Measurements from ENCODE around the gene RRP9. TPM values are rescaled to one million over a fixed set of nuclear protein-coding genes. Genes with fewer than 3 reads are reported as not detected.

The RRP9 gene
- total RNA-seq, 1 experiment from 2014 or later = 49.9 TPM

DNA sequence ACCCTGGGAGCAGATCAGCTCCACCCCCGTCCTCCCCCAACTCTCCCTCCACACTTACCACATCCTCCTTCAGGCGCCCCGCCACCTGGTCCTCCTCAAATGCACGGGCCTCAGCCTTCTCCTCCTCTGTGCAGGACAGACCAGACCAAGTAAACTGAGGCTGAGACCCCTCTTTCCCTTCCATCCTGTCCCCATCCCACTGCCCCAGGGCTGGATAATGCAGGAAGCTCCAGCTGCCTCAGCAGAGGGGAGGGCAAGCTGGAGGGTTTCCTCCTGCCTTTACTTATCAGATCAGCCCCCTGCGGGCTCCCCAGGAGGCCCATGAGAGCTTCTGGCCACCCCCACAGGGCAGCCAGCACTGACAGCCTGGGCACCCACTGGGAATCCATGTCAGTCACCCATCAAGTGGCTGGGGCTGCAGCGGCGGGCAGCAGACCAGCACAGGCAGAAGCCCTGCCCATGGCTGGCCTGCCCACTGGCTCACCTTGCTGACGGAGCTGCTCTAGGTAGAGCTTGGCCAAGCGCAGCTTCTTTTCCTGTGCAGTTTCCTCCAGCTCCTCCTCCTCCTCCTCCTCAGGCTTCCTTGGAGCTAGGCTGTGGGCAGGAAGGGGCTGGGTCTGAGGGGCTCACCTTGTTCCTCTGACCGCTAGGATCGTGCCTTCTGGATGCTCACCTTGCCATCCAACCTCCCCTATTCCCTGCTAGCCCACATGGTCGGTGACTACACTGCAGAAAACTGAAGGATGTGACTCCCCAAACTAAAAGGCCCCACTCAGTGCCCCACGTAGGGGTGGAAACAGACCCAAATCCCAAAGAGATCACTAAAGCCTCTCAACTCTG, 3.9 kb downstream of the RRP9 start:
- POLR2A ChIA-PET = no interaction called here
- H3K27me3 Mint-ChIP-seq (ENCODE audit: low read depth) = no peaks in the 10 kb centered on the region; the same call in 1 of the 2 replicates

DNA sequence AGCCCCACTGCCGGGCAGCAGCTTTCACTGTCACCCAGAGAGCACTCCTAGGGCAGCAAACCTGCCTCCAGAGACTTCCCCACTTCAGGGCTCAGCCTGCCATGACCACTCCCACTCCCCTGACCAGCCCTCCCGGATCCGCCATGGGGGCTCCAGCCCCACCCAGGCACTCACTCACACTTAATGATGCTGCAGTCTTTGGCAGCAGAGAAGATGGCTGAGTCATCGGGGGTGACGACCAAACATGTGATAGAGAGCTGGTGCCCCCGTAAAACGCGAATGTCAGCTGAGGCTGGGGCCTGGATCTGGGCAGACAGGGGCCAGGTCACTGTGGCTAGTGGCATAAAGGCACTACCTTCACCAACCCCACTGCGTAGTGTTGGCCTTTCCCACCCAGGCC, 4.7 kb downstream of the RRP9 start:
- Mint-ChIP-seq H3K4me1 (peaks cover 12% of the 10 kb centered on the region), H3K9me3 (no peaks in the 10 kb centered on the region), H3K4me3 (no peak overlapping the region), H3K27ac (no peak overlapping the region), H3K27me3 (ENCODE audit: low read depth) (no peaks in the 10 kb centered on the region), H3K36me3 (peaks cover 58% of the 10 kb centered on the region)
- DNase-seq (ENCODE audit: low spot score) (no peak), ATAC-seq (no peak)
- TF ChIP-seq ZNF121 (CRISPR knock-in tag; IDR thresholded peaks at IDR 0.05) (no peak), ELF4 (CRISPR knock-in tag; IDR thresholded peaks at IDR 0.05; ENCODE audit: low read depth) (no peak), CREB1 (CRISPR knock-in tag; IDR thresholded peaks at IDR 0.05) (no peak), FOXJ3 (CRISPR knock-in tag; IDR thresholded peaks at IDR 0.05; ENCODE audit: borderline replicate concordance) (no peak), TP53 (CRISPR knock-in tag; IDR thresholded peaks at IDR 0.05) (no peak), KAT7 (CRISPR knock-in tag; IDR thresholded peaks at IDR 0.05; ENCODE audit: borderline replicate concordance) (no peak)
- TF ChIP-seq, protein P1, sequence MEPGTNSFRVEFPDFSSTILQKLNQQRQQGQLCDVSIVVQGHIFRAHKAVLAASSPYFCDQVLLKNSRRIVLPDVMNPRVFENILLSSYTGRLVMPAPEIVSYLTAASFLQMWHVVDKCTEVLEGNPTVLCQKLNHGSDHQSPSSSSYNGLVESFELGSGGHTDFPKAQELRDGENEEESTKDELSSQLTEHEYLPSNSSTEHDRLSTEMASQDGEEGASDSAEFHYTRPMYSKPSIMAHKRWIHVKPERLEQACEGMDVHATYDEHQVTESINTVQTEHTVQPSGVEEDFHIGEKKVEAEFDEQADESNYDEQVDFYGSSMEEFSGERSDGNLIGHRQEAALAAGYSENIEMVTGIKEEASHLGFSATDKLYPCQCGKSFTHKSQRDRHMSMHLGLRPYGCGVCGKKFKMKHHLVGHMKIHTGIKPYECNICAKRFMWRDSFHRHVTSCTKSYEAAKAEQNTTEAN (CRISPR knock-in tag; IDR thresholded peaks at IDR 0.05) = no peak
- TF ChIP-seq, protein P2, sequence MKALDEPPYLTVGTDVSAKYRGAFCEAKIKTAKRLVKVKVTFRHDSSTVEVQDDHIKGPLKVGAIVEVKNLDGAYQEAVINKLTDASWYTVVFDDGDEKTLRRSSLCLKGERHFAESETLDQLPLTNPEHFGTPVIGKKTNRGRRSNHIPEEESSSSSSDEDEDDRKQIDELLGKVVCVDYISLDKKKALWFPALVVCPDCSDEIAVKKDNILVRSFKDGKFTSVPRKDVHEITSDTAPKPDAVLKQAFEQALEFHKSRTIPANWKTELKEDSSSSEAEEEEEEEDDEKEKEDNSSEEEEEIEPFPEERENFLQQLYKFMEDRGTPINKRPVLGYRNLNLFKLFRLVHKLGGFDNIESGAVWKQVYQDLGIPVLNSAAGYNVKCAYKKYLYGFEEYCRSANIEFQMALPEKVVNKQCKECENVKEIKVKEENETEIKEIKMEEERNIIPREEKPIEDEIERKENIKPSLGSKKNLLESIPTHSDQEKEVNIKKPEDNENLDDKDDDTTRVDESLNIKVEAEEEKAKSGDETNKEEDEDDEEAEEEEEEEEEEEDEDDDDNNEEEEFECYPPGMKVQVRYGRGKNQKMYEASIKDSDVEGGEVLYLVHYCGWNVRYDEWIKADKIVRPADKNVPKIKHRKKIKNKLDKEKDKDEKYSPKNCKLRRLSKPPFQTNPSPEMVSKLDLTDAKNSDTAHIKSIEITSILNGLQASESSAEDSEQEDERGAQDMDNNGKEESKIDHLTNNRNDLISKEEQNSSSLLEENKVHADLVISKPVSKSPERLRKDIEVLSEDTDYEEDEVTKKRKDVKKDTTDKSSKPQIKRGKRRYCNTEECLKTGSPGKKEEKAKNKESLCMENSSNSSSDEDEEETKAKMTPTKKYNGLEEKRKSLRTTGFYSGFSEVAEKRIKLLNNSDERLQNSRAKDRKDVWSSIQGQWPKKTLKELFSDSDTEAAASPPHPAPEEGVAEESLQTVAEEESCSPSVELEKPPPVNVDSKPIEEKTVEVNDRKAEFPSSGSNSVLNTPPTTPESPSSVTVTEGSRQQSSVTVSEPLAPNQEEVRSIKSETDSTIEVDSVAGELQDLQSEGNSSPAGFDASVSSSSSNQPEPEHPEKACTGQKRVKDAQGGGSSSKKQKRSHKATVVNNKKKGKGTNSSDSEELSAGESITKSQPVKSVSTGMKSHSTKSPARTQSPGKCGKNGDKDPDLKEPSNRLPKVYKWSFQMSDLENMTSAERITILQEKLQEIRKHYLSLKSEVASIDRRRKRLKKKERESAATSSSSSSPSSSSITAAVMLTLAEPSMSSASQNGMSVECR (CRISPR knock-in tag; IDR thresholded peaks at IDR 0.05; ENCODE audit: borderline replicate concordance) = no peak
- ChIA-PET POLR2A (no interaction called here), CTCF (interaction anchor here (1.3 kb wide), 1 partner anchor 218 kb away, joined by 3 read pairs; no protein-coding TSS in a partner anchor)

More for the DNA sequence above, 3.9 kb downstream of the RRP9 start:
- ATAC-seq (no peak), DNase-seq (ENCODE audit: low spot score) (no peak)
- no peak overlapping the region for H3K27ac Mint-ChIP-seq
- H3K4me1 Mint-ChIP-seq = peaks cover 17% of the 10 kb centered on the region
- TF ChIP-seq ZNF121 (CRISPR knock-in tag; IDR thresholded peaks at IDR 0.05) (no peak), FOXK1 (CRISPR knock-in tag; IDR thresholded peaks at IDR 0.05) (no peak), RELA (CRISPR knock-in tag; IDR thresholded peaks at IDR 0.05; ENCODE audit: borderline replicate concordance) (no peak)
- TF ChIP-seq, protein P3, sequence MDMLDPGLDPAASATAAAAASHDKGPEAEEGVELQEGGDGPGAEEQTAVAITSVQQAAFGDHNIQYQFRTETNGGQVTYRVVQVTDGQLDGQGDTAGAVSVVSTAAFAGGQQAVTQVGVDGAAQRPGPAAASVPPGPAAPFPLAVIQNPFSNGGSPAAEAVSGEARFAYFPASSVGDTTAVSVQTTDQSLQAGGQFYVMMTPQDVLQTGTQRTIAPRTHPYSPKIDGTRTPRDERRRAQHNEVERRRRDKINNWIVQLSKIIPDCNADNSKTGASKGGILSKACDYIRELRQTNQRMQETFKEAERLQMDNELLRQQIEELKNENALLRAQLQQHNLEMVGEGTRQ (CRISPR knock-in tag; IDR thresholded peaks at IDR 0.05) = no peak
- H3K9me3 Mint-ChIP-seq = no peaks in the 10 kb centered on the region
- peaks cover 57% of the 10 kb centered on the region for H3K36me3 Mint-ChIP-seq
- CTCF ChIA-PET = interaction anchor here (1.3 kb wide), 1 partner anchor 219 kb away, joined by 3 read pairs; no protein-coding TSS in a partner anchor
- H3K4me3 Mint-ChIP-seq = no peak overlapping the region

DNA sequence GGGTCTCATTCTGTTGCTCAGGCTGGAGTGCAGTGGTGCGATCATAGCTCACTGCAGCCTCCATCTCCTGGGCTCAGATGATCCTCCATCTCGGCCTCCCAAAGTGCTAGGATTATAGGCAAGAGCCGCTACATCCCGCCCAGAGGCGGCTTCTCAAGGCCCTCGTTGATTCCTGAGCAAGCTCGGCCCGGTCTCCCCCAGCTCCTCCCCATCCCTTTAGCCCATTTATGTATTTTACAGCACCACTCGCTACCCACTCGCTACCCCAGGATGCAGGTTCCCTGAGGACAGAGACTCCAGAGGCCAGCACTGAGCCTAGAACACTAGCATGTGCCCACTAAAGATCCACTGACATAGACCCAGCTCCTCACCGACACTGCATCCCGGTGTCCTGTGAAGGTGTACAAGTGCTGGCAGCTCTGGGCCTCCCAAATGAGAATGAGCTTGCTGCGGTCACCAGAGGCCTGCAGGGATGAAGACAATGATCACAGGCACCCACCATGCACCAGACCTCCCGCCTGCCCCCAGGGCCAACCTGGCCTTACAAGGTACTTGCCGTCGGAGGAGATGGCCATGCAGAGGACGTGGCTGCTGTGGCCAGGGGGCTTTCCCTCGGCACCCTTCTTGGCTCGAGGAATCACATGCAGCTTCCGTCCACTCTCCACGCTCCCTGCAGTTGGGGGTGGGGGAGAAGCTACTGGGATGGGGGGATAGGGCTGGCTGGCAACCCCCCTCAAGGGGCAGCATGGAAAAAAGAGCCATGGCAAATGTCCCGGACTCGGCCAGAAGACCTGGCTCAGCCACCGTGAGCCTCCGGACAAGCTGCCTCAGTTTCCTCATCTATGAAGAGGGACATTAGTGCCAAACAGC, 5.6 kb downstream of the RRP9 start:
- H3K9me3 Mint-ChIP-seq = no peaks in the 10 kb centered on the region
- peaks cover 10% of the 10 kb centered on the region for H3K4me1 Mint-ChIP-seq
- H3K36me3 Mint-ChIP-seq = peaks cover 60% of the 10 kb centered on the region
- H3K27me3 Mint-ChIP-seq (ENCODE audit: low read depth) = no peaks in the 10 kb centered on the region
- ChIA-PET POLR2A (no interaction called here), CTCF (interaction anchor here (1.3 to 1.5 kb wide), 2 partner anchors 38 to 217 kb away, joined by 3 to 4 read pairs; partner anchors contain the start of gene ABHD14B)
- ATAC-seq (no peak), DNase-seq (ENCODE audit: low spot score) (no peak)
- H3K4me3 Mint-ChIP-seq = no peak overlapping the region
- H3K27ac Mint-ChIP-seq = no peak overlapping the region
- TF ChIP-seq, protein P4, sequence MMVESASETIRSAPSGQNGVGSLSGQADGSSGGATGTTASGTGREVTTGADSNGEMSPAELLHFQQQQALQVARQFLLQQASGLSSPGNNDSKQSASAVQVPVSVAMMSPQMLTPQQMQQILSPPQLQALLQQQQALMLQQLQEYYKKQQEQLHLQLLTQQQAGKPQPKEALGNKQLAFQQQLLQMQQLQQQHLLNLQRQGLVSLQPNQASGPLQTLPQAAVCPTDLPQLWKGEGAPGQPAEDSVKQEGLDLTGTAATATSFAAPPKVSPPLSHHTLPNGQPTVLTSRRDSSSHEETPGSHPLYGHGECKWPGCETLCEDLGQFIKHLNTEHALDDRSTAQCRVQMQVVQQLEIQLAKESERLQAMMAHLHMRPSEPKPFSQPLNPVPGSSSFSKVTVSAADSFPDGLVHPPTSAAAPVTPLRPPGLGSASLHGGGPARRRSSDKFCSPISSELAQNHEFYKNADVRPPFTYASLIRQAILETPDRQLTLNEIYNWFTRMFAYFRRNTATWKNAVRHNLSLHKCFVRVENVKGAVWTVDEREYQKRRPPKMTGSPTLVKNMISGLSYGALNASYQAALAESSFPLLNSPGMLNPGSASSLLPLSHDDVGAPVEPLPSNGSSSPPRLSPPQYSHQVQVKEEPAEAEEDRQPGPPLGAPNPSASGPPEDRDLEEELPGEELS (CRISPR knock-in tag; IDR thresholded peaks at IDR 0.05) = no peak
- TF ChIP-seq, protein P5, sequence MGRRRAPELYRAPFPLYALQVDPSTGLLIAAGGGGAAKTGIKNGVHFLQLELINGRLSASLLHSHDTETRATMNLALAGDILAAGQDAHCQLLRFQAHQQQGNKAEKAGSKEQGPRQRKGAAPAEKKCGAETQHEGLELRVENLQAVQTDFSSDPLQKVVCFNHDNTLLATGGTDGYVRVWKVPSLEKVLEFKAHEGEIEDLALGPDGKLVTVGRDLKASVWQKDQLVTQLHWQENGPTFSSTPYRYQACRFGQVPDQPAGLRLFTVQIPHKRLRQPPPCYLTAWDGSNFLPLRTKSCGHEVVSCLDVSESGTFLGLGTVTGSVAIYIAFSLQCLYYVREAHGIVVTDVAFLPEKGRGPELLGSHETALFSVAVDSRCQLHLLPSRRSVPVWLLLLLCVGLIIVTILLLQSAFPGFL (CRISPR knock-in tag; IDR thresholded peaks at IDR 0.05; ENCODE audit: borderline replicate concordance) = no peak
- TF ChIP-seq TEAD1 (CRISPR knock-in tag; IDR thresholded peaks at IDR 0.05) (no peak), MYBL2 (CRISPR knock-in tag; IDR thresholded peaks at IDR 0.05) (no peak)
- TF ChIP-seq, protein P6, sequence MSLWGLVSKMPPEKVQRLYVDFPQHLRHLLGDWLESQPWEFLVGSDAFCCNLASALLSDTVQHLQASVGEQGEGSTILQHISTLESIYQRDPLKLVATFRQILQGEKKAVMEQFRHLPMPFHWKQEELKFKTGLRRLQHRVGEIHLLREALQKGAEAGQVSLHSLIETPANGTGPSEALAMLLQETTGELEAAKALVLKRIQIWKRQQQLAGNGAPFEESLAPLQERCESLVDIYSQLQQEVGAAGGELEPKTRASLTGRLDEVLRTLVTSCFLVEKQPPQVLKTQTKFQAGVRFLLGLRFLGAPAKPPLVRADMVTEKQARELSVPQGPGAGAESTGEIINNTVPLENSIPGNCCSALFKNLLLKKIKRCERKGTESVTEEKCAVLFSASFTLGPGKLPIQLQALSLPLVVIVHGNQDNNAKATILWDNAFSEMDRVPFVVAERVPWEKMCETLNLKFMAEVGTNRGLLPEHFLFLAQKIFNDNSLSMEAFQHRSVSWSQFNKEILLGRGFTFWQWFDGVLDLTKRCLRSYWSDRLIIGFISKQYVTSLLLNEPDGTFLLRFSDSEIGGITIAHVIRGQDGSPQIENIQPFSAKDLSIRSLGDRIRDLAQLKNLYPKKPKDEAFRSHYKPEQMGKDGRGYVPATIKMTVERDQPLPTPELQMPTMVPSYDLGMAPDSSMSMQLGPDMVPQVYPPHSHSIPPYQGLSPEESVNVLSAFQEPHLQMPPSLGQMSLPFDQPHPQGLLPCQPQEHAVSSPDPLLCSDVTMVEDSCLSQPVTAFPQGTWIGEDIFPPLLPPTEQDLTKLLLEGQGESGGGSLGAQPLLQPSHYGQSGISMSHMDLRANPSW (CRISPR knock-in tag; conservative IDR thresholded peaks at IDR 0.05; ENCODE audit: low read depth) = no peak

Data from WTC11 (cell line).